OCI-LY1 (cell line): ENCODE data around the gene HSFX2.
"Not testable (repeated sequence)": the region's sequence is repeated elsewhere in the genome, so short reads cannot be mapped to it uniquely, and the experiment has no call there.

Source experiments
- H2AFZ ChIP-seq: fragments of 200-600 bp; sonication (generic), shearing (Covaris generic); 2 replicates; pipeline ENCODE4 v1.6.0; 2014; ENCODE audit warnings: antibody characterized with exemption, mild to moderate bottlenecking, low read length
- H3F3A ChIP-seq: fragments of 200-600 bp; sonication (generic), shearing (Covaris generic); 2 replicates; pipeline ENCODE4 v1.6.0; 2014; ENCODE audit warnings: mild to moderate bottlenecking, antibody characterized with exemption, low read length, moderate library complexity; ENCODE audit not compliant: insufficient read depth
- H3K27ac ChIP-seq: fragments of 200-600 bp; sonication (generic); 2 replicates; pipeline ENCODE4 v1.5.1; 2014; ENCODE audit warnings: low read length, mixed run types, mild to moderate bottlenecking, low read depth; ENCODE audit not compliant: poor library complexity, severe bottlenecking
- H3K27me3 ChIP-seq: fragments of 200-600 bp; sonication (generic); 2 replicates; pipeline ENCODE4 v1.6.0; 2014; ENCODE audit warnings: antibody characterized with exemption, mild to moderate bottlenecking, low read length, moderate library complexity; ENCODE audit not compliant: insufficient read depth
- H3K36me3 ChIP-seq: fragments of 200-600 bp; sonication (generic); 2 replicates; pipeline ENCODE4 v1.6.1; 2014; ENCODE audit warnings: mild to moderate bottlenecking, antibody characterized with exemption, low read length, moderate library complexity, mixed read lengths; ENCODE audit not compliant: insufficient read depth
- H3K4me1 ChIP-seq: fragments of 200-600 bp; sonication (generic); 2 replicates; pipeline ENCODE4 v1.5.1; 2014; ENCODE audit warnings: mild to moderate bottlenecking, low read length, moderate library complexity; ENCODE audit not compliant: insufficient read depth, severe bottlenecking
- H3K4me2 ChIP-seq: fragments of 200-600 bp; sonication (generic), shearing (Covaris generic); 2 replicates; pipeline ENCODE4 v1.6.1; 2014; ENCODE audit warnings: low read length
- H3K4me3 ChIP-seq: fragments of 200-600 bp; sonication (generic); 2 replicates; pipeline ENCODE4 v1.5.1; 2014; ENCODE audit warnings: low read length, low read depth, mild to moderate bottlenecking, mixed read lengths; ENCODE audit not compliant: poor library complexity, severe bottlenecking
- H3K79me2 ChIP-seq: fragments of 200-600 bp; shearing (Covaris generic); 2 replicates; pipeline ENCODE4 v1.6.1; 2016; ENCODE audit warnings: mixed run types, low read length, mixed read lengths; ENCODE audit not compliant: insufficient read depth
- H3K9ac ChIP-seq: fragments of 200-600 bp; sonication (generic), shearing (Covaris generic); 2 replicates; pipeline ENCODE4 v1.6.1; 2014; ENCODE audit warnings: mild to moderate bottlenecking, low read length, mixed read lengths
- H3K9me2 ChIP-seq: fragments of 200-600 bp; sonication (generic), shearing (Covaris generic); 2 replicates; pipeline ENCODE4 v1.6.1; 2014; ENCODE audit warnings: low read depth, mild to moderate bottlenecking, low read length, mixed read lengths
- H3K9me3 ChIP-seq: fragments of 200-600 bp; shearing (Covaris generic); 2 replicates; pipeline ENCODE4 v1.6.1; 2014; ENCODE audit warnings: low read length, mixed read lengths
- H4K20me1 ChIP-seq: fragments of 200-600 bp; sonication (generic), shearing (Covaris generic); 2 replicates; pipeline ENCODE4 v1.6.0; 2016; ENCODE audit warnings: mild to moderate bottlenecking, low read length; ENCODE audit not compliant: insufficient read depth
- CTCF ChIP-seq: fragments of 200-600 bp; sonication (generic), shearing (Covaris generic); IDR thresholded peaks from 2 replicates; pipeline ENCODE4 v1.5.1; 2017; ENCODE audit warnings: mild to moderate bottlenecking, antibody characterized with exemption, low read length, moderate library complexity, mixed read lengths
- EZH2 ChIP-seq: fragments of 200-600 bp; sonication (generic), shearing (Covaris generic); IDR thresholded peaks from 2 replicates; pipeline ENCODE4 v1.8.0; 2017; ENCODE audit warnings: borderline replicate concordance, mixed run types, mild to moderate bottlenecking, antibody characterized with exemption, low read length, moderate library complexity, mixed read lengths

Gene HSFX2

GRCh38 chrX:149573456-149573855 lies 21.7 kb downstream of the HSFX2 start:
- not testable (repeated sequence) for H3K9me3 ChIP-seq, H3K27me3 ChIP-seq, H4K20me1 ChIP-seq, H3K4me2 ChIP-seq, H3K79me2 ChIP-seq, H3F3A ChIP-seq, H3K9ac ChIP-seq, H3K4me1 ChIP-seq, H3K4me3 ChIP-seq, H2AFZ ChIP-seq, H3K36me3 ChIP-seq, H3K27ac ChIP-seq, H3K9me2 ChIP-seq

- Histone ChIP-seq H3K9ac (no peak overlapping the region), H3K4me3 (no peak overlapping the region), H3K4me2 (no peak overlapping the region), H4K20me1 (no peaks in the 10 kb centered on the region), H3K27me3 (no peaks in the 10 kb centered on the region), H3K36me3 (no peaks in the 10 kb centered on the region), H3F3A (no peaks in the 10 kb centered on the region), H3K9me2 (no peaks in the 10 kb centered on the region), H3K27ac (no peak overlapping the region), H2AFZ (no peak overlapping the region), H3K9me3 (no peaks in the 10 kb centered on the region), H3K4me1 (no peaks in the 10 kb centered on the region), H3K79me2 (no peaks in the 10 kb centered on the region)
- TF ChIP-seq EZH2 (no peak), CTCF (no peak)
Observed at GRCh38 chrX:149572743-149573142, 22.4 kb downstream of the HSFX2 start.

GRCh38 chrX:149571770-149572169 lies 23.3 kb downstream of the HSFX2 start:
- Histone ChIP-seq H3F3A (no peaks in the 10 kb centered on the region), H4K20me1 (no peaks in the 10 kb centered on the region), H3K9me3 (no peaks in the 10 kb centered on the region), H3K4me3 (no peak overlapping the region), H3K9ac (no peak overlapping the region), H3K79me2 (no peaks in the 10 kb centered on the region), H3K4me2 (no peak overlapping the region), H2AFZ (no peak overlapping the region), H3K27ac (no peak overlapping the region), H3K36me3 (no peaks in the 10 kb centered on the region), H3K9me2 (no peaks in the 10 kb centered on the region), H3K4me1 (no peaks in the 10 kb centered on the region), H3K27me3 (no peaks in the 10 kb centered on the region)
- TF ChIP-seq CTCF (no peak), EZH2 (no peak)

- no peaks in the 10 kb centered on the region for H3K27me3 ChIP-seq
- no peak overlapping the region for H2AFZ ChIP-seq
- no peaks in the 10 kb centered on the region for H4K20me1 ChIP-seq
- H3K79me2 ChIP-seq, result no peaks in the 10 kb centered on the region
- no peak overlapping the region for H3K9ac ChIP-seq
- TF ChIP-seq CTCF, result no peak
- no peak for TF ChIP-seq EZH2
- H3K4me3 ChIP-seq, result no peak overlapping the region
- no peaks in the 10 kb centered on the region for H3K9me2 ChIP-seq
- no peak overlapping the region for H3K4me2 ChIP-seq
- H3K9me3 ChIP-seq, result no peaks in the 10 kb centered on the region
- no peaks in the 10 kb centered on the region for H3K36me3 ChIP-seq
- no peaks in the 10 kb centered on the region for H3F3A ChIP-seq
- H3K27ac ChIP-seq, result no peak overlapping the region
- H3K4me1 ChIP-seq, result no peaks in the 10 kb centered on the region
Observed at GRCh38 chrX:149570668-149571067, 24.4 kb downstream of the HSFX2 start.
